Parathyroid adenoma (tissue), 2 donors: ENCODE measurements around the gene PGC.

Experiments used
- H2AFZ ChIP-seq: fragments of 300-600 bp; sonication (generic); one replicate; pipeline ENCODE4 v1.7.0; 2017; ENCODE audit warnings: antibody characterized with exemption, mild to moderate bottlenecking
- H3K27ac ChIP-seq: fragments of 300-600 bp; sonication (generic); one replicate; pipeline ENCODE4 v1.7.0; 2017
- H3K27me3 ChIP-seq: fragments of 300-600 bp; sonication (generic); one replicate; pipeline ENCODE4 v1.7.0; 2017; ENCODE audit warnings: low read length; ENCODE audit not compliant: control insufficient read depth, insufficient read depth
- H3K36me3 ChIP-seq: fragments of 300-600 bp; sonication (generic); one replicate; pipeline ENCODE4 v1.7.0; 2017; ENCODE audit warnings: low read length; ENCODE audit not compliant: control insufficient read depth, insufficient read depth
- H3K4me1 ChIP-seq: fragments of 300-600 bp; sonication (generic); one replicate; pipeline ENCODE4 v1.7.0; 2017; ENCODE audit warnings: control low read depth
- H3K4me2 ChIP-seq: fragments of 300-600 bp; sonication (generic); one replicate; pipeline ENCODE4 v1.7.0; 2017; ENCODE audit warnings: low read length
- H3K4me3 ChIP-seq: fragments of 300-600 bp; sonication (generic); one replicate; pipeline ENCODE4 v1.7.0; 2017; ENCODE audit warnings: low read depth, low read length
- H3K79me2 ChIP-seq: fragments of 300-600 bp; sonication (generic); one replicate; pipeline ENCODE4 v1.7.0; 2017; ENCODE audit warnings: control low read depth
- H3K9ac ChIP-seq: fragments of 300-600 bp; sonication (generic); one replicate; pipeline ENCODE4 v1.7.0; 2017; ENCODE audit warnings: mild to moderate bottlenecking
- H3K9me3 ChIP-seq: fragments of 300-600 bp; sonication (generic); one replicate; pipeline ENCODE4 v1.7.0; 2017; ENCODE audit warnings: low read length; ENCODE audit not compliant: control insufficient read depth
- CTCF ChIP-seq: fragments of 300-600 bp; sonication (generic); IDR thresholded peaks from one replicate; pipeline ENCODE4 v1.7.0; 2017; ENCODE audit warnings: antibody characterized with exemption, mild to moderate bottlenecking
- donor health status: primary hyperparathyroidism.

The PGC gene

GRCh38 chr6:41721414-41721813, 25.8 kb downstream of the PGC start:
- Histone ChIP-seq H3K27ac (no peak overlapping the region), H3K4me3 (no peak overlapping the region), H3K4me1 (peaks cover 26% of the 10 kb centered on the region), H3K36me3 (no peaks in the 10 kb centered on the region), H2AFZ (no peak overlapping the region), H3K9me3 (no peaks in the 10 kb centered on the region), H3K9ac (no peak overlapping the region), H3K79me2 (peaks cover 76% of the 10 kb centered on the region), H3K4me2 (no peak overlapping the region), H3K27me3 (no peaks in the 10 kb centered on the region)
- TF ChIP-seq CTCF = no peak

- peaks cover 28% of the 10 kb centered on the region for H3K4me1 ChIP-seq
- no peak for TF ChIP-seq CTCF
- H3K79me2 ChIP-seq = peaks cover 75% of the 10 kb centered on the region
- no peak overlapping the region for H2AFZ ChIP-seq
- H3K9me3 ChIP-seq = no peaks in the 10 kb centered on the region
- H3K4me2 ChIP-seq = no peak overlapping the region
- H3K27ac ChIP-seq = no peak overlapping the region
- no peak overlapping the region for H3K9ac ChIP-seq
- H3K4me3 ChIP-seq = no peak overlapping the region
- no peaks in the 10 kb centered on the region for H3K36me3 ChIP-seq
- H3K27me3 ChIP-seq = no peaks in the 10 kb centered on the region
These were observed 26.4 kb downstream of the PGC start for GRCh38 chr6:41720783-41721182.

GRCh38 chr6:41720262-41720620, 27.0 kb downstream of the PGC start:
- Histone ChIP-seq H3K27me3 (no peaks in the 10 kb centered on the region), H3K9me3 (no peaks in the 10 kb centered on the region), H3K79me2 (peaks cover 71% of the 10 kb centered on the region), H3K4me1 (peaks cover 26% of the 10 kb centered on the region), H3K36me3 (no peaks in the 10 kb centered on the region), H2AFZ (no peak overlapping the region), H3K27ac (no peak overlapping the region), H3K4me3 (no peak overlapping the region), H3K9ac (no peak overlapping the region), H3K4me2 (no peak overlapping the region)
- no peak for TF ChIP-seq CTCF

- Histone ChIP-seq H3K27me3 (no peaks in the 10 kb centered on the region), H3K4me2 (no peak overlapping the region), H3K36me3 (no peaks in the 10 kb centered on the region), H3K4me3 (no peak overlapping the region), H3K4me1 (peaks cover 21% of the 10 kb centered on the region), H3K27ac (no peak overlapping the region), H3K9me3 (no peaks in the 10 kb centered on the region), H3K9ac (no peak overlapping the region), H3K79me2 (peaks cover 69% of the 10 kb centered on the region), H2AFZ (no peak overlapping the region)
- no peak for TF ChIP-seq CTCF
These were observed 27.5 kb downstream of the PGC start for GRCh38 chr6:41719436-41720261.

GRCh38 chr6:41718828-41719227, 28.4 kb downstream of the PGC start:
- Histone ChIP-seq H3K9me3 (no peaks in the 10 kb centered on the region), H3K79me2 (peaks cover 61% of the 10 kb centered on the region), H3K4me3 (no peak overlapping the region), H2AFZ (no peak overlapping the region), H3K9ac (no peak overlapping the region), H3K4me2 (no peak overlapping the region), H3K27me3 (no peaks in the 10 kb centered on the region), H3K4me1 (peaks cover 23% of the 10 kb centered on the region), H3K27ac (no peak overlapping the region), H3K36me3 (no peaks in the 10 kb centered on the region)
- TF ChIP-seq CTCF = no peak
